ENCODE data around the gene GOLIM4.

The GOLIM4 gene

DNA sequence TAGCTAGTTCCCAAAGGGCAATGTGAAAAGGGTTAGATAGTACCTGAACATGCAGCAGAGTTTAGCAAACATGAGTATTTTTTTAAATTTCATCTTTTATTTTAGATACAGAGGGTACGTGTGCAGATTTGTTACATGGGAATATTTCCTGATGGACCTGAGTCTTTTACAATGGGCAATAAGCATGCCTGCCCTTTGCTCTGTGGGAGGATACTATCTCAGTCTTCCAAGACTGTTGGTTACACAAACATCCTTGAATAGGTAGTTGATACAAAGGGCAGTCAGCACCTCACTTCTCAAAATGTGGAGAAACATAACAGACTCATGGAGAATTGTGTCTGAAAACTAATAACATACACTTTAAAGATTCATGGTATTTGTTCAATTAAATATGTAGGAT, 103.3 kb downstream of the GOLIM4 start:
- no peak for DNase-seq (ENCODE audit: low spot score)

- no peak for DNase-seq (ENCODE audit: low spot score)
Observed at GRCh38 chr3:167991213-167991612, 104.5 kb downstream of the GOLIM4 start.

DNA sequence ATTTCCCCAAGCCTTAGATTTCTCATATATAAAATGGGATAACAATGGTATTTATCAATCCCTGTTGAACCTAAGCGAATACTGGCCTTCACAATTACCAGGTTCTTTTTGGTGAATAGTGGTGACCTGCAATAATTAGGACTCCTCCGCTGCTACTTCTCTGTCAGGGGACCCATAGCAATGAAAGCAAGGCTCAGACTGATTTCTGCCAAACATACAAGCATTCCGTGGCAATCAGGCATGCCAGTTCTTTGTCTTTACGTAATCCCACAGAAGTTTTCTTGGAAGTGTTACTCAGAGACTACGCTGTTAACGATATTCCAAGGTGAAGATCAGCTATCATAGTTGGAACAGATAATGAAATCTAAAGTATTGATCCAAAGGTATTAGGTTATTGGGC, 105.7 kb downstream of the GOLIM4 start:
- DNase-seq (ENCODE audit: low spot score) = no peak

DNA sequence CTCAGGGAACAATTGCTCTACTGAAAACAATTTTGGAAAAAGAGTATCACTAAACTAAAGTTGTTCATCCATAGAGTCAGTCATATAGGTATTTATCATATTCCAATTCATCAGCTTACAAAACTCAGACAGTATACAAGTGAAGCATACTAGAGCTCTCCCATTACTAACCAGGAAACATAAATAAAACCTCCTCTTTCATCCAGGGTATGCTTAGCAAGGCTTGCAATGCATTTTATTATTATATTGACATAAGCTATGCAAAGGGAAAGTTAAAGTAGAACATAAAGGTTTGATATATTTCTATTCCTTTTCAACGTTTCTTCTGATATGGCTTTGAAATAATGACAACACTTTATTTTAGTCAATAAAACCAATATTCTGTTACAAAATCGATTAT, 106.7 kb downstream of the GOLIM4 start:
- DNase-seq (ENCODE audit: low spot score) = no peak

- no peak for DNase-seq (ENCODE audit: low spot score)
Observed at GRCh38 chr3:167983583-167983982, 112.1 kb downstream of the GOLIM4 start.

DNA sequence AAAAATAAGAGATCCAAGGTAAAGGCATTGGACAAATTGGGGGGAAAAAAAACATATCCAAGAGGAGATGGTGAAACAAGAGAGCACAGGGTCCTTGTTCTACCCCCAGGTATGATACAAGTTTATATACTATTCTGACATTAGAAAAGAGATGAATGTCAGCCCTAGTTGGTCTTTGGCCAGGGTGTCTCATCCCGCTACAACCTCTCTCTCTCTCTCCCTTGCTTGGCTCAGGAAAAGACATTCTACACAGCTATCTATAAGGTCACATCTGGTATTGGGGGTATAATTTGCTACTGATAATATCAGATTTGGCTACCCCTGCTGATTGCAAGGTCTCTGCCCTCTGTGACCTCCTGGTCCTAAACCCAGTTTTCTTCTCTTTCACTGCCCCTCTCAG, 117.2 kb downstream of the GOLIM4 start:
- no peak for DNase-seq (ENCODE audit: low spot score)

DNA sequence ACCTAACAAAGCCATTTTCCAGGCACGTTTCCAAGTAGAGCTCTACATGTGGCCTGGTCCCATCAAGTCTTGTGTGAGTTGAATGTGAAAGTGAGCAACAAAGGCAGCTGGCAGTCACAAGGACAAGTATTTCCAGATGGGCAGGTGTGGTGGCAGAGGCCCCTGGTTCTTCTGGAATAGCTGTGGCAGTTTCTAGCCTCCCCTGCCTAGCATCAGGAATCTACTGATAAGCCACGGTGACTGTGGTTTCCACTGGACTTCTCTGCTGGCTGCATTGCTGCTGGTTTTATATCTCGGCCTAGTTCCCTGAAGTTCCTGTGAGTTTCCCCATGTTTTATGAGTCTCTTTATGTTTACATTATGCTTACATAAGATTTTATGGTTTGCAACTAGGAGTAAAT, 117.7 kb downstream of the GOLIM4 start:
- no peak for DNase-seq (ENCODE audit: low spot score)

DNA sequence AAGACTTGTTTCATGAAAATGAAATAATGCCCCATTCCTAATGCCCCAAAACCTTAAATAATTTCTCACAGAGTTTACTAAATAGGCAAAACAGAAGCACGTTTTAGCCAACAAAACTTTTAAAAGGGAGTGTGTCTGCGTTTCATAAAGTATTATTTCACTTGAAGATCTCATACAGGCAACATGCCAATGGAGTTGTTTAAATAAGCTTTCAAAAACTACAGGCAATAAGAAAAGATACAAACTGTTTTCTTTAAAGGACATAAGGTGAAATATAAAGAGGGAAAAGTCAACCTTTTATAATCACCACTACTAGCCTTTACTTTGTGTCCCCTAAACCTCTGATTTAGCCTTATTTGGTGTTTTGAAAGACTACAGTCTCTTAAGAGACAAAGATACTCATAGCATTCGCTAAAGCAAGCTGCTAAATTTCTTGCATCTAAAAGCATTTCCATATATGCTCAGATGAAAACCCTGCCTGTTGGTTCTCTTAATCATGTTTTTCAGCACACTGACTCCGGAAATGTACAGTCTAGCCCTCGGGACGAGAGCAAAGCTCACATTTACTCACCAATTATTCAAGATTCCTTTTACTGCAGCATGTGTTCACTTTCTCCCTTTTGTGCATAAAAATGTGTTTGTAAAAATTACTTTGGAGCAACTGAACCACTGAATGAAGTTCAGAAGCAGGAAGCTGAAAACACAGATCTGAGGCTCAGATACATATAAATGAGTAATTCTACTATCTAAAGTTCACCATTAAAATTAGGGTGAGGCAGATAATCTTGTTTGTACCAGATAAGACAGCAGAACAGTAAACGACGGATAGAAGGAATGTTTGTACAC, 119.0 kb downstream of the GOLIM4 start:
- DNase-seq (ENCODE audit: low spot score) = no peak

GRCh38 chr3:167973901-167974300, 121.8 kb downstream of the GOLIM4 start:
- no peak for DNase-seq (ENCODE audit: low spot score)

- no peak for DNase-seq (ENCODE audit: low spot score)
Observed at GRCh38 chr3:167973046-167973445, 122.7 kb downstream of the GOLIM4 start.

DNA sequence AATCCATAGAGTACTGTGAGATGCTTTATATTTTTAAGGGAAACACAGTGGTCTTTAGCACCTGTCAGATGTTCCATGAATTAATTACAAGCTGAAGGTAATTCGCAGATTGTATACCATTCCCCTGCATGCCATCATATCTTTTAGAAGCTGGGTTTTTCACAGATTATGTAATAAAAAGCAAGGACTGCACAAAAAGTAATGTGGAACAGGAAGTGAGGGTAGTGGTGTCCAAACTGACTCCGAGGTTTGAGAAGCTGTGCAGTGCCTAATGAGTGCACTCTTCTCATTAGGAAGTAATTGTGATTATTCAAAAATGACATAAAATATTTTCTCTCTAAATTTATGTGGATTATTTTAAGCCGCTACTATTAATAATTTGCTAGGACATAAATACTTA, 123.2 kb downstream of the GOLIM4 start:
- no peak for DNase-seq (ENCODE audit: low spot score)

DNA sequence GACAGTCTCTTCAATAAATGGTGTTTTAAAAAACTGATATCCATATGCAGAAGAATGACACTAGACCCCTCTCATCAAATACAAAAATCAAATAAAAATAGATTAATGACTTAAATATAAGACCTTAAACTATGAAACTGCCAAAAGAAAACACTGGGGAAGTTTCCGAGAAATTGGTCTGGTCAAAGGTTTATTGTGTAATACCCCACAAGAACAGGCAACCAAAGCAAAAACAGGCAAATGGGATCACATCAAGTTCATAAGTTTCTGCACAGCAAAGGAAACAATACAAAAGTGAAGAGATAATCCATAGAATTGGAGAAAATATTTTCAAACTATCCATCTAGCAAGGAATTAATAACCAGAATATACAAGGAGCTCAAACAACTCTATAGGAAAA, 126.2 kb downstream of the GOLIM4 start:
- DNase-seq (ENCODE audit: low spot score) = no peak

GRCh38 chr3:167967257-167968036, 128.3 kb downstream of the GOLIM4 start:
- no peak for DNase-seq (ENCODE audit: low spot score)
